NCI-H2227 (cell line): Measurements from ENCODE around the gene APLF.
A peak's percentile ranks its signal among the peaks of the same experiment; 100 is the strongest.

Experiments
- DNase-seq: peaks from one replicate; lab custom pipeline; 2025; ENCODE audit not compliant: unreplicated experiment; lab: John Stamatoyannopoulos, UW

Gene APLF, protein sequence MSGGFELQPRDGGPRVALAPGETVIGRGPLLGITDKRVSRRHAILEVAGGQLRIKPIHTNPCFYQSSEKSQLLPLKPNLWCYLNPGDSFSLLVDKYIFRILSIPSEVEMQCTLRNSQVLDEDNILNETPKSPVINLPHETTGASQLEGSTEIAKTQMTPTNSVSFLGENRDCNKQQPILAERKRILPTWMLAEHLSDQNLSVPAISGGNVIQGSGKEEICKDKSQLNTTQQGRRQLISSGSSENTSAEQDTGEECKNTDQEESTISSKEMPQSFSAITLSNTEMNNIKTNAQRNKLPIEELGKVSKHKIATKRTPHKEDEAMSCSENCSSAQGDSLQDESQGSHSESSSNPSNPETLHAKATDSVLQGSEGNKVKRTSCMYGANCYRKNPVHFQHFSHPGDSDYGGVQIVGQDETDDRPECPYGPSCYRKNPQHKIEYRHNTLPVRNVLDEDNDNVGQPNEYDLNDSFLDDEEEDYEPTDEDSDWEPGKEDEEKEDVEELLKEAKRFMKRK

DNA sequence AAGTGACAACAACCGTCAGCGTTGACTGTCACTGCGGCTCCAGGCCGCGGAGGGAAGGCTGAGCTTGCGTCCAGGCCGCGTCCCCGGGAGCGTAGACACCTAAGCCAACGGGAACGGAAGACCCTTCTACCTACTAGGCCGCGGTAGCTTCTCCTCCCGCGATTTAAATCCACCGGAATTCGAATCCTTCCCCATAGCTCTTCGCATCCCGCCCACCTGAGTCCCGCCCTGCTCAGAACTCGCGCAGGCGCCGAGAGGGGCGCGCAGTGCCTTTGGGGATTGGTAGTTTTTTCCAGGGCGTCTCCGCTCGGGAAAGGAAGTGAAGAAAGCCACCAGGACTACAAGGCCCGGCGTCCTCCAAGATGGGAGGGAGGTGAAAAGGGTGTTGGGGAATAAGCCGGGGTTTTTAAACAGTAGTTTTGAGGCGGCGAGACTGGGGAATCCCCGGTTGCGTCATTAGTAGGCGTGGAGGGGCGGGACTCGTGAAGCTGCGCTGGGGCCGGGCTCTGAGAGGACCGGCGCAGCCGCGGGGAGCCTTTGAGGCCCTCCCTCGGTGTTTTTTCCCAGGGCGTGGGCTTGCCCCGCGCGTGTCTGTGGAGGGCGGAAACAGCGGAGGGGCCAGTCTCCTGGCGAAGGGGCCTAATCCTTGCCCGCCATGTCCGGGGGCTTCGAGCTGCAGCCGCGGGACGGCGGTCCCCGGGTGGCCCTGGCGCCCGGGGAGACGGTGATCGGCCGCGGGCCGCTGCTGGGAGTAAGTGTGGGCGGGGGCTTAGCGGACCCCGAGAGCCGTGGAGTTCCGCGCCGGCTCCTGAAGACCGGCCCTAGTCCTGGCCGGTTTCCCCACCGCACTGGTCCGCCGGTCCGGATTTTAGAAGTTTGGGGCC, at the start of gene APLF, which contains the start of gene FBXO48:
TSS of gene APLF (plus strand) at position 509 of the 884 bp plus-strand sequence. CDS start at position 656, 147 bp downstream.
TSS of gene FBXO48 (minus strand) at position 218 of the 884 bp plus-strand sequence. CDS start 2,149 bp downstream, outside the sequence.
- peak; percentile 98 for DNase-seq

DNA sequence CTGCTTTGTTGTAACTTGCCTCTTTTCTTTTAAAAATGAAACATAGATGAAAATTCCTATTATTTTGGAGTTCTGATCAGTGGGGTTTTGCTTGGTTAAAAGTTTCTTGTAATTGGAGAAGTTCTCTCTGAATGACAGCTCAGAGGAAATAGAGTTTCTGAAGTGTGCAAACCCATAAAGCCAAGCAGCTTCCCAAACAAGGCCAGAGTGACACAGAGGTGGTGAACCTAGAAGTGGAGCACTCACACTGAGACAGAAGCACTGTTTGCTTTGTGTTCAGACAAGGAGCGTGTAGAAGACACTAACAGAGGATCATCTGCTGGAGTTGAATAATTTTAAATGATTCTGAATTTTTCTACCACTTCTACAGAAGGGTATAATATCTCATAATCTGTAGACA, 49.5 kb upstream of the APLF start:
- DNase-seq, result no peak

DNA sequence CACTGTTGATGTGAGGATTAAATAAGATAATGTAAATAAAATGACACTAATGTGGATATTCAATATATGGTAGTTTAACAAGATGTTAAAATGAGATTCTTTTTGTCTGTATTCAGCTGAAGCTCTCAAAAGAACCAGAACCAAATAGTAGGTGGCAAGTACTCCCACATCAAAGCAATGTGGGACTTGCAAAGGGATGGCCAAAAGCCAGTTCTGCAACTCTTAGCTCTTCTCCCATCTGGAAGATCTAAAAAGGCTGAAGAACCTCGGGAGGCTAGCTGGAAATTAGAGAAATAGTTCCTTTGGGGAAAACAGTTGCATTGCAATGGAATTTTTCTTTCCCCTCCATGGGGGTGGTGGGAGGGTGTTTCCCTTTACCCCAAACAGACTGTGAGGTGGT, 49.0 kb upstream of the APLF start:
- no peak for DNase-seq

DNA sequence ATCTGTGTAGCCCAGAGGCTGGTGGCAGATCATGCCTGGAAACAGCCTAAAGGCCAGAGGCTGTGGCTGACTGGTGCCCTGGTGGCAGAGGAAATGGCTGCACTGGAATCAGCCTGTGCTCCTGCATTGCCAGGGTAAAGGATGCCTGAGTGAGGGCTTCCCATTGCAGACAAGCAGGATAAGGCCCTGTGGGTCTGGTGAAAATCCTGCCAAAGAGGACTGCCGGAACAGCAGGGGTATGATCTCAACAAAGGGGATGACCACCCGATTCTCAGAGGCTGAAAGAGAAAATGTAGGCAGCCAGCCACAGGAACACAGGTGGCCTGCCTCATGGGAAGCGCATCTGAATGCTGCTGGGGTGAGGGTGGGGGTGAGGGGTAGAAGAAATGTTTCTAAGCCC, 48.5 kb upstream of the APLF start:
- DNase-seq, result no peak

DNA sequence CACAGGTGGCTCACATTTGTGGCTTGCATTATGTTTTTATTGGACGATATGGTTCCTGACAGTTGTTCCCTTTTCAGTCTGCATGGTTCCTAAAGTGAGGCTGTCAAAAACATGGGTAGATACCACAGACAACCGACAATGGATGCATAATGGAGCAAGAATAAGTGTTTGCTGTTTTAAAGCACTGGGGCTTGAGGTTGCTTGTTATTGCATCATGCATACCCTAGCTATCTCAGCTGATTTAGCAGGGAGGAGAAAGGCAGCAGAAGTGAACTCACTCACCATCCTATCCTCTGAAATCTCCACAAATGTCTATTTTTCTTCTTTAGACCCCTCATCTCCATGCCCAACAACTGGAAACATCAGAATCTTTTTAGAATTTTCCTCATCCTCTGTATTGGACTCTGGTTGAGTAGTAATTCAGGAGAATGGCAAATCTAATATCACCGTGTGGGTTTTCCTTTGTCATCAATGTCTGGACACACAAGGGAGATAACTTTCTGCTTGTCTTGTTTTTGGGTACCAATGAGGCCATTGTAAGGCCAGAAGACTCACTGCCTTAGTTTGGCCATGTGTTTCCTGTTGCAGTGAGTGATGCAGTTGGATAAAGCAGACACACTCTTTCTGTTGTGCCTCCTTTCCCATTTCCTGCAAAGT, 47.0 kb upstream of the APLF start:
- no peak for DNase-seq

DNA sequence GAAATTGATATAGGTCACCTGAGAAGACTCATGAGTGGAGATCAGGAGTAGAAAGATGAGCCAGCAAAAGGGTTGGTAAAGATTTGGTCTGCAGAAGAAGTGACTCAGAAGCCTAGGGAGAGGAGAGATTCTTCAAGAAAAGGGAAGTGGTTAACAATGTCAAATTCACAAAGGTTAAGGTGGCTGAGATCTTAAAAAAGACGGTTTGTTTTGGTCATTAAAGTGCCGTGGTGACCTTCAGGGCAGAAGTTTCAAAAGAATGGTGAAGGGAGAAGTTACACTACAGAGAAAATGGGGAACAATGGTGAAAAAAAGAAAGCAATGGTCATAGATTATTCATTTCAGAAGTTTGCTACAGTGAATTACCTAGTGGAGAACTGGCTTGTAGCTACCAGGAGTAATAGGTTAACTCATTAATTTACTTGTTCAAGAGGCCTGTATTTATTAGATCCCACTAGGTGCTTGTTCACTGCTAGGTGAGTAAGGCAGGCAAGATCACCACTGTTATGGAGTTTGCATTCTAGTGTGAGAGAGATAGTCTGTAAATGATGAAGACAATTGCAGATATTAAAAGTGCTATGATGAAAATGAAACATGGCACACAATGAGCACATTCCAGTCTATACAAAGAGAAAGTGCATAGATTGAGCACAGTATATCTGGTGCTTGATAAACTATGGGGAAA, 43.3 kb upstream of the APLF start:
- no peak for DNase-seq

DNA sequence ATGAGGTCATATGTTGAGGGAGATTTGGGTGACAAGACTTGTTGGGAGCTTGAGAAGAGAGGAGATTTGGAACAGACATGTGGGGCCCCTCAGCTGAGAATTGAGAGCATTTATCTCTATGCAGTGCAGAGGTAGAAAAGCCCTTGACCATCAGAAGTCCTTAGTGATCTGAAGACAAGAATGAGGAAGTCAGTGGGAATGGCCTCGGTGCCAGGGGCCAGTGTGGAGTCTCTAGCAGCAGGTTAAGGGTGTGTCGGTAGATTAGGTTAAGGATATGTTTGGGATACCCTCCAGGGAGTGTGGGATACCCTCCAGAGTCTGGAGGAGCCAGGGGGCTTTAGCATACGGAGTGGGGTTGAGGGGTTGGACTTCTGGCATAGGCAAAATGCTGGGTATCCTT, 41.9 kb upstream of the APLF start:
- no peak for DNase-seq

DNA sequence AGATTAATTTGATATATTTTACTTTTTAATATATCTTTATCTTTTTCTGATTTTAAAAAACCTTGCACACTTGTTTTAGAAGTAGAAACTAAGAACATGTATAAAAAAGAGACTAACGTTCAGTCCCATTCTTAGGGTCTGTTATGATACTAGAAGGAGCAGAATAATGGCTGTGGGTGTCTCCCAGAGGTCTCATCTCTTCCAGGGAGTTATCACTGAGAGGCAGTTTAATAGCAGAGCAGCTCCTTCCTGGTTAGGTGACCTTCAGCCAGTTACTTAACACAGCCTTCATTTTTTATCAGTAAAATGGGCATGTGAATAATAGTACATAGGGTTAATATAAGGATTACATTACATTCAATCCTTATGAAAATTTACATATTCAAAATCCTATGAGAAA, 40.9 kb upstream of the APLF start:
- DNase-seq, result no peak

DNA sequence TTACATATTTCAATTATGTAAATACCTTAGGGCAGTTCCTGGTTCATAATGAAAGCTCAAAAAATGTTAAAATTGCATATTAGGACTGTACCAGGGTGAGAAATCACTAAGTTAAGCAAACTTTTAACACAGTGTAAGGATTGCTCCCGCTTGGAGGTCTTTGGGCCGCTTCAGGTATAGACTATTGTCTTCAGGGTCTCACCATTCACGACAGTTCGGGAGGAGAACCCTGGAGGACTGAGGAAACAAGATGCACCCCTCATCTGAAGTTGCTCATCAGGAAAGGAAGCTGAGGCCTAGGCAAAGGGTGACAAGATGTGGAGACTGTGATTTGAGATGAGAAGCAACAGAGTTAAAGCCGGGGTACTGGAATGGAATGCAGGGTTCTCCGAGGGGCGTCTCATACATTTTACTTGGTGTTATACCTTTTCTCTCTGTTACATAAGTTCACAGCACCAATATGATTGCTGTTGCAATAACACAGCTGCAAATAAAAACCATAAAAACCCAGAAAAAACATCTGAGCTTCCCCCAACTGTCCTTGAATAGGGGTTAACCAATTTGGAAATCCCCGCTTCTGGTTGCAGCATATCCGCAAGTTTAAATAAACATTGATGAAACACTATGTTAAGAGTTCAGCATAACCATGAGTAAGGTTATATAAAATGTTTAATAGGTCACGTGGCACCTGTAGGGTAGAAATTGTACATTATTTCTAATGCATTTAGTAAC, 40.4 kb upstream of the APLF start:
- no peak for DNase-seq

DNA sequence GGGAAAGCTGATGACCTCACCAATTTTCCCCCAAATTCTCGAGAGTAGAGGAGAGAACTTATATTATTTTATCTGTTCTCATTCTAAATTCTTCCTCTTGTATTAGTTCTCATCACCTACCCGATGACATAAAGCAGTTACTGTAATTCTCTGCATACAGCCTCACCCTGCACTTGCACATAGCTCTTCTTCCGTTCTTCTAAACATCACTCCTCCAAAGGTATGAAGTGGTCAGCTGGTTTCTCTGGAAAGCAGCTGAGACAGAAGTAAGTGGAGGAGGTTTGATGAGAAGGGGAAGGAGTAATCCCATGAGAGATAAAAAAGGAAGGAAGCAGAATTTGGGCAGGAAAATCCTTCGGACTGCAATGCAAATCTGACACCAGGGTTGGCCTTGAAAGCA, 39.3 kb upstream of the APLF start:
- DNase-seq, result no peak

DNA sequence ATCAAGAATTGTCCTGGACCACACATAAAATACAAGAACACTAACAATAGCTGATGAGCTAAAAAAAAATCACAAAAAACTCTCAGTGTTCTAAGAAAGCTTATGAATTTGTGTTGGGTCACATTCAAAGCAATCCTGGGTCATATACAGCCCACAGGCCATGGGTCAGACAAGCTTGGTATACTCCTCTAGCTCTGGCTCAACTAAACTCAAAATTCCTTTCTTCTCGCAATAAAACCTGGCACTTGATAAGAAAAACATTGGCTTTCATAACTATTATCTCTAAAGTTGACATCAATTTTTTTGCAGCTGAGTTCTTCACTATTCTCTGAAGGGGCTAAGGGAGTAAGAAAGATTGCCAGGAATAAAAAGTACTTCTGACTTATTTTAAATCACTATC, 38.6 kb upstream of the APLF start:
- DNase-seq, result no peak

DNA sequence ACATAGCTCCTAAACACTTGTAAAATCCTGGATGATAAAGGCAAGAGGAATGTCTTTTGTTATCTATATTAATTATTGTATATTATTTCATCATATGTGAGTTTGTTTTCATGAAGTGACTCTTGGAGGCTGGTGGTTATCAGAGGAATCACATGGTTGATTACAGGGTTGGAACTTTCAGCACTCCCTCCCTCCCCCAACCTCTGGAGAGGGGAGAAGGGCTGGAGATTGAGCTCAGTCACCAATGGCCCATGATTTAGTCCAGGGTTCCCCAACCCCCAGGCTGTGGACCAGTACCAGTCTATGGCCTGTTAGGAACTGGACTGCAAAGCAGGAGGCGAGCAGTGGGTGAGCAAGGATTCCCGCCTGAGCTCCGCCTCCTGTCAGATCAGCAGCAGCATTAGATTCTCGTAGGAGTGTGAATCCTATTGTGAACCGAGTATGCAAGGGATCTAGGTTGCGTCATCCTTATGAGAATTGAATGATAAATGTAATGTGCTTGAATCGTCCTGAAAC, 38.0 kb upstream of the APLF start:
- peak; percentile 40 for DNase-seq

DNA sequence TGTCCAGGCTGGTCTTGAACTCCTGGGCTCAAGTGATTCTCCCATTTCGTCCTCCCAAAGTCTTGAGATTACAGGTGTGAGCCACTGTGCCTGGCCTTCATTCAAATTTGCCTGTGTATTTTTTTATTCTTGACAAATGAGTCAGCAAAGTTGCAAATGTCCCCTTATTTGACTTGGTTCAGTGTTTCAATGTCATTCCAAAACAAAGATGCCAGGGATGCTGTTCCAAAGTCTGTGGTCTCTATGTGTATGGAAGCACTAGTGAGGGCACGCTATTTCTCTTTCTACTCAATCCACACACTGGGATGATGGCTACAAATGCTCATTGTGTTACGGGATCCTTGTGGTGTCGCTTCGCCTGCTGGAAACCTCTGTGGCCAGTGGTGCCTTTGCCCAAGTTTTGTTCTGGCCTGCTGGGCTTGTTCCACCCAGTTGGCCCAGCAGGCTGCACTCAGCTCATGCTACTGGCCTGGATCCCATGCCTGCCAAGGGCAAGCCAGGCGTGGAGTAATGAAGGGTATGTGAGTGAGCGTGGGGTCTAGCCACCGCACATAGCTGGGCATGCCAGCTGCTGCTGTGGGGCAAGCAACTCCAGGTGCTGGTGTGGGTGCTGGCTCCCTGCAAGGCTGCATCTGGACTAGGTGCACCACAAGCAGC, 35.9 kb upstream of the APLF start:
- no peak for DNase-seq

DNA sequence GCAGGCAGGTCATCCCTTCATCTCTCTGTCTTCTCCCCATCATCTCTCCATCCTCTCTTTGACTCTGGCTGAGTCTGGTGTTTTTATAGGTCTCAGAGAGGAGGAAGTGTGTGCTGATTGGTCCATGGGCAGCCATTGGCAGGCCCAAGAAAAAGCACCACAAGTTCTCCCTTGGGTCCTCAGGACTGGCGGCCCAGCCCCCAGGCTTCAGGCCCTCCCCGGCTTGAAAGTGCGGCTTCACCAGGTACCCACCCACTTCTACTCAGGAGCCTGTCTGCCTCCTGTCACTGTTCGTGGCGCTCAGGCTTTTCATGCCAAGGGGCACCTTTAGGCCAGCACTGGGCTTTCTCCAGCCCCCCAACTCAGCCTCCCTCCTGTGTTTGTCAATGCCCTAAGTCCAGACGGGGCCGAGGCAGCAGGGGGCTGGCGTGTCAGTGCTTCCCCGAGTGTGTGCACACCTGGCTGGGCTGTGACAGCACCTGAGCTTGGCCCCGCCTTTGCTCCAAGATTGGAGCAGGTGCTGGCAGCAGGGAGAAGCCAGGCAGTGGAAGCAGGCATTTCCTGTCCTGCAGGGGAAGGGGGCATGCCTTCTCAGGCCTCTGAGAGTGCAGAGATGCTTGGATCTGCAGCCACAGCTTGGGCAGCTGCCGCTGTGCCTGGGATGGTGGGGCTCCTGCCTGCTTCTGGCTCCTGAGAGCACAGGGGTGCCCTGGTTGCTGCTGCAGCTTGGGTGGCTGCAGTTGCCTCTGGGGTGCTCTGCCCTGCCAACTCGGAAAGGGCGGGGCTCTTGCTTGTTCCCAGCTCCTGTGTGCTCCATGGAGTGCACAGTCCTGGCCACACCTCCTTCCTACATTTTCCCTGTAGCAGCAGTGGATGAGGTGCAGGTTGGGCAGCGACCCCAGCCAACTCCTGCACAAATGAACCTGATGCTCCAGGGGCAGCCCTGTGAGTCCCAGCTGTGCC, 34.4 kb upstream of the APLF start:
- DNase-seq, result no peak

DNA sequence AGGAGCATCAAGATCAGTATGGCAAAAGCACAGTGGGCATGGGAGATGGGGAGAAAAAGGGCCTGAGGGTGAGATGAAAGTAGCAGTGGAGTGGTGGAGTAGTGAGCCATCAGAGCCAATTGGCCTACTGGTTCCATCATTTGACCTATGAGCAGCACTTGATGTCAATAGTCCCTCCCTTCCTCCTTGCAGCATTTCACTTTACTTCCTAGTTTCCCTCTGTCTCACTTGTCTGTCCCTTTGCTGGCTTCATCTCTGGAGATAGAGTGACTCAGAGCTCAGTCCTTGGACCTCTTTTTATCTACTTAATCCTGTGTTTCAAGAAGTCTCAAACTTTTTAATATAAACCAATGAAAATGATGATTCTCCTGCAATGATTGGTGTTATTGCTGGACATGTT, 32.4 kb upstream of the APLF start:
- no peak for DNase-seq

DNA sequence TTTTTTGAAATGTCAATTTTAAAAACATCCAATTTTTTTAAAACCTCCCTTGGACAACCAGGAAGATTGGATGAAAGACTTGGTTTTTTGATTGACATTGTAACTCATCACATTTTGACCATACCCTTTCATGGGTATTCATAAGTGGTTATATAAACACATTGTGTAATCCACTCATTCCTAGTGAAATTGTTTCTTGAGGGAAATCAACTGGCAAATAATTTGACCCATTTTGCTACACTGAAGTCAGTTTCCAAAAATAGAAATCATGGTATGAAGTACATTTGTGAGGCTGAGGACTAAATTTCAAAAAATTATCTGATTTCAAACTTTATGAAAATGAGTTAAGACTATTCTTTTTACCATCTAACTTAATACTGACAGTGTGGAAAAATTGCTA, 31.8 kb upstream of the APLF start:
- DNase-seq, result no peak

DNA sequence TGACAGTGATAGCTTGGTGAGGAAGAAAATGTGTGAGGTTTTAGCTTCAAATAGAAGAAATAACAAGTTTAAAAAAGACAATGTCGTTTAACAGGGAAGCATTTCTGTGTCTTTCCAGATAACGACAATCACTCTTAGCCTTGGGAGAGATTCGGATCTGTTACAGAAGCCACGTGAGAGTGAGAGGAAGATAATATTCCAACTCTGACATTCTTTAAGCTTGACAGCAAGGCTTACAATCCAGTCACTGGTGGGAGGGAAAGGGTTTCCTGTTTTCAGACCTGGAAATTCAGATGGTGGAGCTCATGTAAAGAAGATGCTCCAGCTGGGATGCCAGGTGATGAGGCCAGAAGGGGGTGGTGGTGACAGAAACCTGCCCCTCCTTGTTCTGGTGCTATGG, 31.1 kb upstream of the APLF start:
- no peak for DNase-seq
